Measurements from ENCODE around the gene MPL. TPM values are rescaled to one million over a fixed set of nuclear protein-coding genes. Genes with fewer than 3 reads are reported as not detected.
A peak's percentile ranks its signal among the peaks of the same experiment; 100 is the strongest.

MPL gene
- total and polyA plus RNA-seq, 3 experiments from 2014 or later = not detected

- Histone ChIP-seq H3K27me3 (ENCODE audit: insufficient read depth, low read length, poor library complexity, severe bottlenecking) (no peaks in the 10 kb centered on the region), H3K27ac (ENCODE audit: low read depth, low read length) (no peak overlapping the region), H3K4me1 (ENCODE audit: insufficient read depth, low read length) (peaks cover 7% of the 10 kb centered on the region), H3K36me3 (ENCODE audit: insufficient read depth, low read length) (no peaks in the 10 kb centered on the region), H3K4me3 (ENCODE audit: low read length) (no peak overlapping the region), H3K9me3 (ENCODE audit: low read length) (no peaks in the 10 kb centered on the region)
- no peaks in the 10 kb centered on the region for H3K27me3 Mint-ChIP-seq
- H3K4me3 Mint-ChIP-seq = no peak overlapping the region
- ChIA-PET POLR2A (no interaction called here), CTCF (no interaction called here)
- H3K27ac Mint-ChIP-seq = no peak overlapping the region
- H3K9me3 Mint-ChIP-seq = no peaks in the 10 kb centered on the region
- DNase-seq = no peak
- H3K4me1 Mint-ChIP-seq = peaks cover 14 to 32% (median 22%) of the 10 kb centered on the region in 3 donors
- peaks cover 0 to 5% (median 0%) of the 10 kb centered on the region in 3 donors for H3K36me3 Mint-ChIP-seq
Observed at GRCh38 chr1:43373066-43373940, 35.7 kb downstream of the MPL start.

- Histone ChIP-seq H3K27me3 (ENCODE audit: insufficient read depth, low read length, poor library complexity, severe bottlenecking) (no peaks in the 10 kb centered on the region), H3K4me1 (ENCODE audit: insufficient read depth, low read length) (no peaks in the 10 kb centered on the region), H3K36me3 (ENCODE audit: insufficient read depth, low read length) (no peaks in the 10 kb centered on the region), H3K4me3 (ENCODE audit: low read length) (no peak overlapping the region), H3K27ac (ENCODE audit: low read depth, low read length) (no peak overlapping the region), H3K9me3 (ENCODE audit: low read length) (no peaks in the 10 kb centered on the region)
- peak overlapping the region in 3 of 8 donors; percentile 1 to 81 (median 4) for H3K27ac Mint-ChIP-seq
- H3K27me3 Mint-ChIP-seq = no peaks in the 10 kb centered on the region
- peaks cover 0 to 19% (median 2%) of the 10 kb centered on the region in 3 donors for H3K36me3 Mint-ChIP-seq
- no peak for DNase-seq
- ChIA-PET POLR2A (no interaction called here), CTCF (interaction anchor here (1.4 to 2.3 kb wide), 2 partner anchors 10 to 38 kb away, joined by 3 to 7 read pairs; no protein-coding TSS in a partner anchor)
- H3K4me3 Mint-ChIP-seq = no peak overlapping the region
- H3K4me1 Mint-ChIP-seq = peaks cover 0 to 15% (median 3%) of the 10 kb centered on the region in 3 donors
- H3K9me3 Mint-ChIP-seq = no peaks in the 10 kb centered on the region
Observed at GRCh38 chr1:43376723-43377235, 39.2 kb downstream of the MPL start.

- Histone ChIP-seq H3K27me3 (ENCODE audit: insufficient read depth, low read length, poor library complexity, severe bottlenecking) (no peaks in the 10 kb centered on the region), H3K4me3 (ENCODE audit: low read length) (no peak overlapping the region), H3K4me1 (ENCODE audit: insufficient read depth, low read length) (no peaks in the 10 kb centered on the region), H3K27ac (ENCODE audit: low read depth, low read length) (no peak overlapping the region), H3K36me3 (ENCODE audit: insufficient read depth, low read length) (peaks cover 5% of the 10 kb centered on the region), H3K9me3 (ENCODE audit: low read length) (no peaks in the 10 kb centered on the region)
- H3K9me3 Mint-ChIP-seq = no peaks in the 10 kb centered on the region
- H3K27me3 Mint-ChIP-seq = no peaks in the 10 kb centered on the region
- peak overlapping the region in 3 of 8 donors; percentile 11 to 59 (median 53) for H3K27ac Mint-ChIP-seq
- ChIA-PET POLR2A (no interaction called here), CTCF (interaction anchor here (1.4 kb wide), 1 partner anchor 9 kb away, joined by 3 read pairs; no protein-coding TSS in a partner anchor)
- no peak for DNase-seq
- H3K4me3 Mint-ChIP-seq = no peak overlapping the region
- peaks cover 0 to 30% (median 4%) of the 10 kb centered on the region in 3 donors for H3K36me3 Mint-ChIP-seq
- H3K4me1 Mint-ChIP-seq = peaks cover 0 to 16% (median 3%) of the 10 kb centered on the region in 3 donors
Observed at GRCh38 chr1:43377831-43378230, 40.2 kb downstream of the MPL start.

GRCh38 chr1:43379476-43379875 is 41.9 kb downstream of the MPL start:
- no peak overlapping the region for H3K4me3 ChIP-seq (ENCODE audit: low read length)
- H3K9me3 ChIP-seq (ENCODE audit: low read length) = no peaks in the 10 kb centered on the region
- ChIA-PET CTCF (no interaction called here), POLR2A (interaction anchor here (0.6 kb wide), 1 partner anchor 690 kb away, joined by 3 read pairs; no protein-coding TSS in a partner anchor)
- no peaks in the 10 kb centered on the region for H3K27me3 ChIP-seq (ENCODE audit: insufficient read depth, low read length, poor library complexity, severe bottlenecking)
- H3K9me3 Mint-ChIP-seq = no peaks in the 10 kb centered on the region
- DNase-seq = no peak
- no peaks in the 10 kb centered on the region for H3K27me3 Mint-ChIP-seq
- H3K4me1 ChIP-seq (ENCODE audit: insufficient read depth, low read length) = no peaks in the 10 kb centered on the region
- H3K4me3 Mint-ChIP-seq = no peak overlapping the region
- H3K36me3 Mint-ChIP-seq = peaks cover 0 to 46% (median 8%) of the 10 kb centered on the region in 3 donors
- no peak overlapping the region for H3K27ac ChIP-seq (ENCODE audit: low read depth, low read length)
- peaks cover 21% of the 10 kb centered on the region for H3K36me3 ChIP-seq (ENCODE audit: insufficient read depth, low read length)
- peaks cover 0 to 16% (median 3%) of the 10 kb centered on the region in 3 donors for H3K4me1 Mint-ChIP-seq
- peak overlapping the region in 3 of 8 donors; percentile 4 to 61 (median 23) for H3K27ac Mint-ChIP-seq

- CTCF ChIA-PET = interaction anchor here (0.9 kb wide), 1 partner anchor 14 kb away, joined by 3 read pairs; the partner anchor contains the start of gene ELOVL1
Observed at GRCh38 chr1:43381612-43382011, 44.0 kb downstream of the MPL start.

GRCh38 chr1:43382027-43382779 is 44.6 kb downstream of the MPL start:
- Mint-ChIP-seq H3K27ac (peak overlapping the region in 2 of 8 donors; percentile 54 to 71), H3K4me1 (peaks cover 0 to 12% (median 12%) of the 10 kb centered on the region in 3 donors), H3K36me3 (peaks cover 0 to 74% (median 23%) of the 10 kb centered on the region in 3 donors), H3K4me3 (no peak overlapping the region), H3K27me3 (no peaks in the 10 kb centered on the region), H3K9me3 (no peaks in the 10 kb centered on the region)
- H3K27ac ChIP-seq (ENCODE audit: low read depth, low read length) = no peak overlapping the region
- no peaks in the 10 kb centered on the region for H3K27me3 ChIP-seq (ENCODE audit: insufficient read depth, low read length, poor library complexity, severe bottlenecking)
- H3K4me3 ChIP-seq (ENCODE audit: low read length) = no peak overlapping the region
- no peaks in the 10 kb centered on the region for H3K4me1 ChIP-seq (ENCODE audit: insufficient read depth, low read length)
- POLR2A ChIA-PET = interaction anchor here (0.7 kb wide), 1 partner anchor 24 kb away, joined by 3 read pairs; no protein-coding TSS in a partner anchor
- no peak for DNase-seq
- CTCF ChIA-PET = interaction anchor here (0.9 kb wide), 1 partner anchor 15 kb away, joined by 3 read pairs; the partner anchor contains the start of gene ELOVL1
- H3K9me3 ChIP-seq (ENCODE audit: low read length) = no peaks in the 10 kb centered on the region
- H3K36me3 ChIP-seq (ENCODE audit: insufficient read depth, low read length) = peaks cover 48% of the 10 kb centered on the region

More at GRCh38 chr1:43381612-43382011, 44.0 kb downstream of the MPL start:
- Histone ChIP-seq H3K36me3 (ENCODE audit: insufficient read depth, low read length) (peaks cover 42% of the 10 kb centered on the region), H3K4me3 (ENCODE audit: low read length) (no peak overlapping the region), H3K27ac (ENCODE audit: low read depth, low read length) (no peak overlapping the region), H3K9me3 (ENCODE audit: low read length) (no peaks in the 10 kb centered on the region), H3K27me3 (ENCODE audit: insufficient read depth, low read length, poor library complexity, severe bottlenecking) (no peaks in the 10 kb centered on the region), H3K4me1 (ENCODE audit: insufficient read depth, low read length) (no peaks in the 10 kb centered on the region)
- no peaks in the 10 kb centered on the region for H3K27me3 Mint-ChIP-seq
- POLR2A ChIA-PET = no interaction called here
- H3K36me3 Mint-ChIP-seq = peaks cover 0 to 68% (median 19%) of the 10 kb centered on the region in 3 donors
- peak overlapping the region in 5 of 8 donors; percentile 28 to 78 (median 64) for H3K27ac Mint-ChIP-seq
- peaks cover 0 to 13% (median 6%) of the 10 kb centered on the region in 3 donors for H3K4me1 Mint-ChIP-seq
- no peaks in the 10 kb centered on the region for H3K9me3 Mint-ChIP-seq
- no peak for DNase-seq
- no peak overlapping the region for H3K4me3 Mint-ChIP-seq

GRCh38 chr1:43383449-43383848 is 45.8 kb downstream of the MPL start:
- Histone ChIP-seq H3K4me3 (ENCODE audit: low read length) (no peak overlapping the region), H3K36me3 (ENCODE audit: insufficient read depth, low read length) (peaks cover 52% of the 10 kb centered on the region), H3K27me3 (ENCODE audit: insufficient read depth, low read length, poor library complexity, severe bottlenecking) (no peaks in the 10 kb centered on the region), H3K9me3 (ENCODE audit: low read length) (no peaks in the 10 kb centered on the region), H3K27ac (ENCODE audit: low read depth, low read length) (no peak overlapping the region), H3K4me1 (ENCODE audit: insufficient read depth, low read length) (peaks cover 11% of the 10 kb centered on the region)
- no peaks in the 10 kb centered on the region for H3K9me3 Mint-ChIP-seq
- DNase-seq = no peak
- ChIA-PET CTCF (interaction anchor here (1.0 to 1.8 kb wide), 2 partner anchors 15 to 29 kb away, joined by 3 to 4 read pairs; partner anchors contain the start of gene ELOVL1), POLR2A (interaction anchor here (0.6 kb wide), 1 partner anchor 15 kb away, joined by 3 read pairs; no protein-coding TSS in a partner anchor)
- peaks cover 0 to 76% (median 23%) of the 10 kb centered on the region in 3 donors for H3K36me3 Mint-ChIP-seq
- peak overlapping the region in 3 of 8 donors; percentile 12 to 66 (median 43) for H3K27ac Mint-ChIP-seq
- peak overlapping the region in 1 of 7 donors; percentile 66 for H3K4me3 Mint-ChIP-seq
- no peaks in the 10 kb centered on the region for H3K27me3 Mint-ChIP-seq
- H3K4me1 Mint-ChIP-seq = peaks cover 8 to 24% (median 20%) of the 10 kb centered on the region in 3 donors
